ENCODE data around the gene GAK.

The GAK gene

GRCh38 chr4:823761-824460, 108.2 kb downstream of the GAK start:
- no peak for TF ChIP-seq CTCF (IDR thresholded peaks at IDR 0.05; ENCODE audit: extremely low read depth, insufficient read depth, missing control alignments)
- in situ Hi-C loops (cut with MboI; ENCODE audit: low pct_unique_long_range_greater_than_20kb, low sequenced_read_pairs, unreplicated experiment) = no loop called here
- DNase-seq (ENCODE audit: low spot score) = no peak

GRCh38 chr4:823176-823760, 108.8 kb downstream of the GAK start:
- no peak for TF ChIP-seq CTCF (IDR thresholded peaks at IDR 0.05; ENCODE audit: extremely low read depth, insufficient read depth, missing control alignments)
- in situ Hi-C loops (cut with MboI; ENCODE audit: low pct_unique_long_range_greater_than_20kb, low sequenced_read_pairs, unreplicated experiment) = no loop called here
- no peak for DNase-seq (ENCODE audit: low spot score)

DNA sequence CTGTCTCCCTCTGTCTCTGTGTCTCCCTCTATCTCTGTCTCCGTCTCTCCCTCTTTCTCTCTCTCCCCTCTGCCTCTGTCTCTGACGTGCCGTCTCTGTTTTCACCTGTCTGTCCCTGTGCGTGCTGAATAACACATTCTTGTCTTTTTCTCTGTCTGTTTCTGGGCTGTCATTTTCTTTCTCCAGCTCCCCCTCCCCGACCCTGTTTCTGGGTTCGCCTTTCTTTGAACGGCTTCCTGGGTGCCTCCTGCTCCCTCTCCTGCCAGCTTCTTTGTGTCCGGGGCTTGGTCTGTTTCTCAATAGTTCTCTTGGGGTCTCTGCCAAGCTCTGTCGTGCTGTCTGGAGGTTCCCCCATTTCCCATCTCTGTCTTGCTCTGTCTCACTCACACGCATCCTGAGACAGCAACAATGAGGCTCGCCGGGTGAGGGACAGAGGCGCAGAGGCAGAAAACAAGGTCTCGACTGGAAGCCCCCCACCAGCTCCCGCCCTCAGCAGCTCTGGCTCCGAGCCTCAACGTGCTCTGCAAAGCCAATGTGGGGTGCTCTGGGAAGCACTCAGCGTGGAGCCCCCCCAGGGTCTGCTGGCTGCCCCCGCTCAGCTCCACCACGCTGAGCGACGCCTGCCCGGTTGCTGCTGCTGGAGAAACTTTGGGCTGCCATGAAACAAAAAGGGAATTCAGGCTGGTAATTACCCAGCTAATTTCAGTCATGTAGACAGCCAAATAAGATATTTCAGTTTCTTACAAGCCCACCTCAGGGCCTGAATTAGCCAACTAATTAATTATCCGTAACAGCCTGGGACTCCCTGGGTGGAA, 109.5 kb downstream of the GAK start:
- DNase-seq (ENCODE audit: low spot score) = no peak
- TF ChIP-seq CTCF (IDR thresholded peaks at IDR 0.05; ENCODE audit: extremely low read depth, insufficient read depth, missing control alignments) = no peak
- in situ Hi-C loops (cut with MboI; ENCODE audit: low pct_unique_long_range_greater_than_20kb, low sequenced_read_pairs, unreplicated experiment) = no loop called here

DNA sequence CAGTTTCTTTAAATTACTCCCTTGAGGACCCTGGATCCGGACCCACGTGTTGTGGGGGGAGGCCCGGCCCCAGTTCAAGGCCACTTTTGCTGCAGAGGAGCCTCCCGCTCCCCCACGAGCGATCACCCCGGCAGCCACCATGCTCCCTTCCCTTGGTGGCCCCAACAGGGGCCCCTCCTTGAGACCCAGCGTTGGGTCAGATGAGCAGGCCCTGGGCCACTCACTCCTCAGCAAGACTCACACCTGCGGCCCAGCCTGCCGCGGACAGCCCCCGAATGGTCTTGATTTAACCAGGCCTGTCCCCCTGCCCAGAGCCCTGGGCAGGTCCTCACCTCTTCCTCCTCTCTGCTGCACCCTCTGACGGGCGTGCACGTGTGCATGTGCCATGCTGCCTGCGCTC, 110.5 kb downstream of the GAK start:
- TF ChIP-seq CTCF (IDR thresholded peaks at IDR 0.05; ENCODE audit: extremely low read depth, insufficient read depth, missing control alignments) = no peak
- in situ Hi-C loops (cut with MboI; ENCODE audit: low pct_unique_long_range_greater_than_20kb, low sequenced_read_pairs, unreplicated experiment) = no loop called here
- DNase-seq (ENCODE audit: low spot score) = no peak

DNA sequence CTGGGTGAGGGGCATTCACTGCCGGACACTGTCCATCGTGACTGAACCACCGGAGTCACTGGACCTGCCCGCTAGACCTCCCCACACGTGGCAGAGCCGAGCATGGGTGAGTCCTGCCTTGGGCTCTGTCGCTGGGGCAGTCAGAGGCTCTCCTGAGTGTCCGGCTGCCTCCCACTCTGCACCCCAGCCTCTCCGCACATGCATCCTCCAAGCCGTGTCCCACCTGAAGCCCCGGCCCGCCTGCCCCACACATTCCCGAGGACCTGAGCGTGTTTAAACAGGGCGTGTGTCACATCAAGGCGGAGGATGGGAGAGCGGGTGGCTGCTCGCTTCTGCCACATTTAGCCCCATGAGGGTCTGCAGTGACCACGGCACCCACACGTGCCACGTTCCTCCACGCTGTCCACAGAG, 110.9 kb downstream of the GAK start:
- no peak for TF ChIP-seq CTCF (IDR thresholded peaks at IDR 0.05; ENCODE audit: extremely low read depth, insufficient read depth, missing control alignments)
- in situ Hi-C loops (cut with MboI; ENCODE audit: low pct_unique_long_range_greater_than_20kb, low sequenced_read_pairs, unreplicated experiment) = no loop called here
- DNase-seq (ENCODE audit: low spot score) = no peak

GRCh38 chr4:820230-821172, 111.6 kb downstream of the GAK start:
- no peak for DNase-seq (ENCODE audit: low spot score)
- TF ChIP-seq CTCF (IDR thresholded peaks at IDR 0.05; ENCODE audit: extremely low read depth, insufficient read depth, missing control alignments) = no peak
- in situ Hi-C loops (cut with MboI; ENCODE audit: low pct_unique_long_range_greater_than_20kb, low sequenced_read_pairs, unreplicated experiment) = no loop called here

Measured in GM13977 (cell line).